Neuron (in vitro differentiated cells): ENCODE results near the gene LINC00237.
A peak's percentile ranks its signal among the peaks of the same experiment; 100 is the strongest.

Experiments
- H2AFZ ChIP-seq: one replicate; pipeline ENCODE4 v1.6.1; 2013; ENCODE audit warnings: low read depth, mild to moderate bottlenecking, inconsistent platforms, low read length, moderate library complexity
- H3K27me3 ChIP-seq: one replicate; pipeline ENCODE4 v1.6.1; 2013; ENCODE audit warnings: low read length; ENCODE audit not compliant: insufficient read depth
- H3K36me3 ChIP-seq: one replicate; pipeline ENCODE4 v1.6.1; 2013; ENCODE audit warnings: low read length; ENCODE audit not compliant: insufficient read depth
- H3K4me1 ChIP-seq: one replicate; pipeline ENCODE4 v1.6.1; 2013; ENCODE audit warnings: low read length; ENCODE audit not compliant: insufficient read depth
- H3K4me3 ChIP-seq: 2 replicates; pipeline ENCODE4 v1.5.1; 2013; ENCODE audit warnings: mild to moderate bottlenecking, low read length, moderate library complexity
- H3K9me3 ChIP-seq: one replicate; pipeline ENCODE4 v1.6.1; 2013; ENCODE audit warnings: low read length

The LINC00237 gene

GRCh38 chr20:21106171-21107017 lies at the start of gene LINC00237:
TSS of gene LINC00237 (minus strand) at chr20:21106358.
- Histone ChIP-seq H3K27me3 (peaks cover 84% of the 10 kb centered on the region), H3K4me3 (no peak within 1 kb of the TSS), H3K9me3 (no peaks in the 10 kb centered on the region), H3K36me3 (no peaks in the 10 kb centered on the region), H3K4me1 (peaks cover 15% of the 10 kb centered on the region), H2AFZ (peak within 1 kb of the TSS; percentile 48)

GRCh38 chr20:21155268-21155667 lies 49.1 kb upstream of the LINC00237 start:
- Histone ChIP-seq H3K4me3 (no peak overlapping the region), H3K9me3 (no peaks in the 10 kb centered on the region), H3K27me3 (no peaks in the 10 kb centered on the region), H3K4me1 (no peaks in the 10 kb centered on the region), H2AFZ (no peak overlapping the region), H3K36me3 (no peaks in the 10 kb centered on the region)

GRCh38 chr20:21154692-21155091 lies 48.5 kb upstream of the LINC00237 start:
- Histone ChIP-seq H3K4me3 (no peak overlapping the region), H2AFZ (no peak overlapping the region), H3K36me3 (no peaks in the 10 kb centered on the region), H3K9me3 (no peaks in the 10 kb centered on the region), H3K27me3 (no peaks in the 10 kb centered on the region), H3K4me1 (no peaks in the 10 kb centered on the region)

GRCh38 chr20:21151791-21152190 lies 45.6 kb upstream of the LINC00237 start:
- H3K9me3 ChIP-seq: no peaks in the 10 kb centered on the region
- no peaks in the 10 kb centered on the region for H3K4me1 ChIP-seq
- no peaks in the 10 kb centered on the region for H3K36me3 ChIP-seq
- no peak overlapping the region for H3K4me3 ChIP-seq
- no peaks in the 10 kb centered on the region for H3K27me3 ChIP-seq
- no peak overlapping the region for H2AFZ ChIP-seq

GRCh38 chr20:21149344-21149743 lies 43.2 kb upstream of the LINC00237 start:
- H3K4me3 ChIP-seq: no peak overlapping the region
- H3K27me3 ChIP-seq: no peaks in the 10 kb centered on the region
- H3K9me3 ChIP-seq: no peaks in the 10 kb centered on the region
- no peaks in the 10 kb centered on the region for H3K36me3 ChIP-seq
- H3K4me1 ChIP-seq: no peaks in the 10 kb centered on the region
- no peak overlapping the region for H2AFZ ChIP-seq

- Histone ChIP-seq H3K36me3 (no peaks in the 10 kb centered on the region), H3K9me3 (no peaks in the 10 kb centered on the region), H3K4me1 (no peaks in the 10 kb centered on the region), H3K27me3 (no peaks in the 10 kb centered on the region), H3K4me3 (no peak overlapping the region), H2AFZ (no peak overlapping the region)
Observed at GRCh38 chr20:21147593-21147992, 41.4 kb upstream of the LINC00237 start.

- Histone ChIP-seq H3K27me3 (no peaks in the 10 kb centered on the region), H3K4me3 (no peak overlapping the region), H3K9me3 (no peaks in the 10 kb centered on the region), H3K36me3 (no peaks in the 10 kb centered on the region), H2AFZ (no peak overlapping the region), H3K4me1 (no peaks in the 10 kb centered on the region)
Observed at GRCh38 chr20:21146215-21146614, 40.1 kb upstream of the LINC00237 start.

- no peaks in the 10 kb centered on the region for H3K9me3 ChIP-seq
- H3K4me3 ChIP-seq: no peak overlapping the region
- no peaks in the 10 kb centered on the region for H3K4me1 ChIP-seq
- no peak overlapping the region for H2AFZ ChIP-seq
- no peaks in the 10 kb centered on the region for H3K36me3 ChIP-seq
- H3K27me3 ChIP-seq: no peaks in the 10 kb centered on the region
Observed at GRCh38 chr20:21145424-21145823, 39.3 kb upstream of the LINC00237 start.

GRCh38 chr20:21143194-21143890 lies 37.2 kb upstream of the LINC00237 start:
- Histone ChIP-seq H3K4me1 (no peaks in the 10 kb centered on the region), H3K27me3 (no peaks in the 10 kb centered on the region), H2AFZ (no peak overlapping the region), H3K36me3 (no peaks in the 10 kb centered on the region), H3K4me3 (no peak overlapping the region), H3K9me3 (no peaks in the 10 kb centered on the region)

- H2AFZ ChIP-seq: no peak overlapping the region
- no peaks in the 10 kb centered on the region for H3K4me1 ChIP-seq
- no peaks in the 10 kb centered on the region for H3K9me3 ChIP-seq
- no peaks in the 10 kb centered on the region for H3K27me3 ChIP-seq
- H3K36me3 ChIP-seq: no peaks in the 10 kb centered on the region
- no peak overlapping the region for H3K4me3 ChIP-seq
Observed at GRCh38 chr20:21141825-21142224, 35.7 kb upstream of the LINC00237 start.

GRCh38 chr20:21139881-21140566 lies 33.9 kb upstream of the LINC00237 start:
- H3K27me3 ChIP-seq: no peaks in the 10 kb centered on the region
- no peaks in the 10 kb centered on the region for H3K4me1 ChIP-seq
- no peaks in the 10 kb centered on the region for H3K9me3 ChIP-seq
- no peaks in the 10 kb centered on the region for H3K36me3 ChIP-seq
- no peak overlapping the region for H2AFZ ChIP-seq
- H3K4me3 ChIP-seq: no peak overlapping the region

- Histone ChIP-seq H3K36me3 (no peaks in the 10 kb centered on the region), H3K9me3 (no peaks in the 10 kb centered on the region), H3K27me3 (no peaks in the 10 kb centered on the region), H3K4me1 (no peaks in the 10 kb centered on the region), H2AFZ (no peak overlapping the region), H3K4me3 (no peak overlapping the region)
Observed at GRCh38 chr20:21137078-21137477, 30.9 kb upstream of the LINC00237 start.
